WTC11 (cell line): ENCODE results near the gene SPATS2. TPM values are rescaled to one million over a fixed set of nuclear protein-coding genes. Genes with fewer than 3 reads are reported as not detected.

Experiments
- ATAC-seq: fragments of 200-7000 bp; cut with Tn5 transposase; 2 replicates; pipeline ENCODE4 v1.10.0; 2021; ENCODE audit warnings: mild to moderate bottlenecking, moderate library complexity
- CTCF ChIA-PET: fragments of 300-600 bp; sonication (Branson Sonifier 250); formaldehyde crosslinking; loops from one replicate; lab custom pipeline; 2021; ENCODE audit warnings: antibody characterized with exemption; lab: Charles Lee
- POLR2A ChIA-PET: fragments of 350-600 bp; sonication (Branson Sonifier 250); formaldehyde crosslinking; loops from one replicate; lab custom pipeline; 2021; ENCODE audit warnings: antibody characterized with exemption; lab: Charles Lee
- DNase-seq: peaks from one replicate; pipeline ENCODE4 v3.0.0; 2021; ENCODE audit warnings: low spot score
- H3K27ac Mint-ChIP-seq: 2 replicates; pipeline ENCODE4 v1.8.0; 2021; ENCODE audit warnings: mixed read lengths
- H3K27me3 Mint-ChIP-seq: 2 replicates; pipeline ENCODE4 v1.8.0; 2021; ENCODE audit warnings: low read depth, mild to moderate bottlenecking, moderate library complexity, mixed read lengths
- H3K36me3 Mint-ChIP-seq: 2 replicates; pipeline ENCODE4 v1.8.0; 2021; ENCODE audit warnings: mixed read lengths
- H3K4me1 Mint-ChIP-seq: 2 replicates; pipeline ENCODE4 v1.8.0; 2022; ENCODE audit warnings: mixed read lengths
- H3K4me3 Mint-ChIP-seq: 2 replicates; pipeline ENCODE4 v1.8.0; 2021; ENCODE audit warnings: mild to moderate bottlenecking, moderate library complexity, mixed read lengths
- H3K9me3 Mint-ChIP-seq: 2 replicates; pipeline ENCODE4 v1.8.0; 2021; ENCODE audit warnings: mixed read lengths
- AFF4 ChIP-seq: sonication (generic); formaldehyde crosslinking; IDR thresholded peaks from 2 replicates; pipeline ENCODE4 v1.8.1; 2023; ENCODE audit warnings: mild to moderate bottlenecking, missing genetic modification reagents, borderline replicate concordance
- ESRRA ChIP-seq: sonication (generic); formaldehyde crosslinking; IDR thresholded peaks from 2 replicates; pipeline ENCODE4 v1.8.1; 2022; ENCODE audit warnings: mild to moderate bottlenecking, missing genetic modification reagents, borderline replicate concordance
- FOXP1 ChIP-seq: sonication (generic); formaldehyde crosslinking; IDR thresholded peaks from 2 replicates; pipeline ENCODE4 v1.8.0; 2022; ENCODE audit warnings: missing genetic modification reagents, mild to moderate bottlenecking, moderate library complexity, borderline replicate concordance
- GRHL2 ChIP-seq: fragments of 250-450 bp; sonication (Bioruptor Pico); IDR thresholded peaks from 2 replicates; pipeline ENCODE4 v1.8.0; 2022; ENCODE audit warnings: mild to moderate bottlenecking, moderate library complexity; ENCODE audit not compliant: insufficient replicate concordance, severe bottlenecking
- HMGXB4 ChIP-seq: sonication (generic); formaldehyde crosslinking; IDR thresholded peaks from 2 replicates; pipeline ENCODE4 v1.8.1; 2023; ENCODE audit warnings: mild to moderate bottlenecking, moderate library complexity, missing genetic modification reagents
- JAZF1 ChIP-seq: fragments of 250-450 bp; sonication (Bioruptor Pico); IDR thresholded peaks from 2 replicates; pipeline ENCODE4 v1.9.0; 2021; ENCODE audit warnings: moderate library complexity, mild to moderate bottlenecking, inconsistent platforms
- KAT7 ChIP-seq: sonication (generic); formaldehyde crosslinking; IDR thresholded peaks from 2 replicates; pipeline ENCODE4 v1.8.1; 2023; ENCODE audit warnings: missing genetic modification reagents, mild to moderate bottlenecking, borderline replicate concordance
- MXD4 ChIP-seq: fragments of 250-450 bp; sonication (Bioruptor Pico); IDR thresholded peaks from 2 replicates; pipeline ENCODE4 v1.8.0; 2021; ENCODE audit warnings: mild to moderate bottlenecking, moderate library complexity, borderline replicate concordance
- NFATC4 ChIP-seq: fragments of 250-450 bp; sonication (Bioruptor Pico); IDR thresholded peaks from 2 replicates; pipeline ENCODE4 v1.9.0; 2021; ENCODE audit warnings: mild to moderate bottlenecking
- NR1H2 ChIP-seq: sonication (generic); formaldehyde crosslinking; IDR thresholded peaks from 2 replicates; pipeline ENCODE4 v1.9.0; 2021; ENCODE audit warnings: mild to moderate bottlenecking, moderate library complexity, missing genetic modification reagents
- NR3C1 ChIP-seq: sonication (generic); formaldehyde crosslinking; conservative IDR thresholded peaks from 2 replicates; pipeline ENCODE4 v1.8.1; 2023; ENCODE audit warnings: low read depth, mild to moderate bottlenecking, missing genetic modification reagents
- PRDM15 ChIP-seq: sonication (generic); formaldehyde crosslinking; IDR thresholded peaks from 2 replicates; pipeline ENCODE4 v1.8.0; 2022; ENCODE audit warnings: missing genetic modification reagents
- RELA ChIP-seq: sonication (generic); formaldehyde crosslinking; IDR thresholded peaks from 2 replicates; pipeline ENCODE4 v1.8.1; 2022; ENCODE audit warnings: missing genetic modification reagents, mild to moderate bottlenecking, borderline replicate concordance
- SOX15 ChIP-seq: fragments of 250-450 bp; sonication (Bioruptor Pico); IDR thresholded peaks from 2 replicates; pipeline ENCODE4 v1.9.0; 2021; ENCODE audit warnings: mild to moderate bottlenecking
- SP1 ChIP-seq: sonication (generic); formaldehyde crosslinking; conservative IDR thresholded peaks from 2 replicates; pipeline ENCODE4 v1.8.1; 2022; ENCODE audit warnings: missing genetic modification reagents
- ZBTB43 ChIP-seq: sonication (generic); formaldehyde crosslinking; IDR thresholded peaks from 2 replicates; pipeline ENCODE4 v1.8.1; 2023; ENCODE audit warnings: mild to moderate bottlenecking, missing genetic modification reagents
- ZMAT4 ChIP-seq: fragments of 250-450 bp; sonication (Bioruptor Pico); IDR thresholded peaks from 2 replicates; pipeline ENCODE4 v1.9.0; 2021; ENCODE audit warnings: mild to moderate bottlenecking
- ZNF121 ChIP-seq: sonication (generic); formaldehyde crosslinking; IDR thresholded peaks from 2 replicates; pipeline ENCODE4 v1.8.0; 2023; ENCODE audit warnings: missing genetic modification reagents
- ZNF138 ChIP-seq: sonication (generic); formaldehyde crosslinking; conservative IDR thresholded peaks from 2 replicates; pipeline ENCODE4 v1.8.1; 2022; ENCODE audit warnings: mild to moderate bottlenecking, moderate library complexity, missing genetic modification reagents
- ZNF263 ChIP-seq: sonication (generic); formaldehyde crosslinking; IDR thresholded peaks from 2 replicates; pipeline ENCODE4 v1.8.1; 2022; ENCODE audit warnings: low read depth, mild to moderate bottlenecking, moderate library complexity, missing genetic modification reagents
- ZNF317 ChIP-seq: sonication (generic); formaldehyde crosslinking; IDR thresholded peaks from 2 replicates; pipeline ENCODE4 v1.8.1; 2023; ENCODE audit warnings: low read depth, mild to moderate bottlenecking, moderate library complexity, missing genetic modification reagents, borderline replicate concordance
- ZSCAN18 ChIP-seq: fragments of 250-450 bp; sonication (Bioruptor Pico); IDR thresholded peaks from 2 replicates; pipeline ENCODE4 v2.1.2; 2022; ENCODE audit warnings: mild to moderate bottlenecking, moderate library complexity
- total RNA-seq: library from RNA; stranded (reverse); gene quantifications from 3 replicates; pipeline ENCODE4 v1.2.3, GENCODE V29; 2021

The SPATS2 gene
- total RNA-seq, 1 experiment from 2014 or later: 25.9 TPM

GRCh38 chr12:49562831-49563230 lies 195.6 kb downstream of the SPATS2 start:
- Mint-ChIP-seq H3K4me1 (peaks cover 6% of the 10 kb centered on the region), H3K36me3 (peaks cover 50% of the 10 kb centered on the region), H3K4me3 (no peak overlapping the region), H3K27me3 (no peaks in the 10 kb centered on the region), H3K27ac (no peak overlapping the region), H3K9me3 (no peaks in the 10 kb centered on the region)
- no peak for DNase-seq
- ChIA-PET CTCF (interaction anchor here (0.9 to 1.7 kb wide), 2 partner anchors 9 to 17 kb away, joined by 4 to 8 read pairs; no protein-coding TSS in a partner anchor), POLR2A (no interaction called here)
- ATAC-seq: no peak
- TF ChIP-seq KAT7 (CRISPR knock-in tag) (no peak), PRDM15 (CRISPR knock-in tag) (no peak), ZNF138 (CRISPR knock-in tag) (no peak), ZBTB43 (CRISPR knock-in tag) (no peak), GRHL2 (CRISPR knock-in tag) (no peak), ZNF263 (CRISPR knock-in tag) (no peak), SOX15 (CRISPR knock-in tag) (no peak), ZNF317 (CRISPR knock-in tag) (no peak), SP1 (CRISPR knock-in tag) (no peak), MXD4 (CRISPR knock-in tag) (no peak), ZSCAN18 (no peak), RELA (CRISPR knock-in tag) (no peak), NR1H2 (CRISPR knock-in tag) (no peak)

- peaks cover 41% of the 10 kb centered on the region for H3K36me3 Mint-ChIP-seq
- TF ChIP-seq JAZF1 (no peak), ZNF138 (CRISPR knock-in tag) (no peak), ESRRA (CRISPR knock-in tag) (no peak), HMGXB4 (CRISPR knock-in tag) (no peak), NFATC4 (CRISPR knock-in tag) (no peak), AFF4 (CRISPR knock-in tag) (no peak), ZNF121 (CRISPR knock-in tag) (no peak), NR3C1 (CRISPR knock-in tag) (no peak), ZMAT4 (CRISPR knock-in tag) (no peak), FOXP1 (CRISPR knock-in tag) (no peak)
These were observed 196.9 kb downstream of the SPATS2 start for GRCh38 chr12:49563951-49564685.

More at GRCh38 chr12:49563951-49564685, 196.9 kb downstream of the SPATS2 start:
- Mint-ChIP-seq H3K4me1 (peaks cover 12% of the 10 kb centered on the region), H3K27me3 (no peaks in the 10 kb centered on the region), H3K9me3 (no peaks in the 10 kb centered on the region), H3K4me3 (no peak overlapping the region), H3K27ac (no peak overlapping the region)
- ATAC-seq (no peak), DNase-seq (no peak)
- ChIA-PET POLR2A (no interaction called here), CTCF (interaction anchor here (1.7 to 2.3 kb wide), 2 partner anchors 10 to 16 kb away, joined by 6 to 8 read pairs; no protein-coding TSS in a partner anchor)
